Vagina (tissue), 2 donors: ENCODE data around the gene UMPS. TPM values are rescaled to one million over a fixed set of nuclear protein-coding genes. Genes with fewer than 3 reads are reported as not detected.

Experiments
- DNase-seq, 2 donors: peaks; one replicate each; pipeline ENCODE4 v3.0.0-alpha.2; 2017; ENCODE audit errors: extremely low spot score in 2 of 2
- H3K27ac ChIP-seq: fragments of 200-600 bp; sonication (generic); one replicate; pipeline ENCODE4 v1.5.1; 2019
- H3K27me3 ChIP-seq: fragments of 200-600 bp; sonication (generic); one replicate; pipeline ENCODE4 v1.5.1; 2019
- H3K36me3 ChIP-seq, 2 donors: fragments of 200-600 bp; sonication (generic); one replicate each; pipeline ENCODE4 v1.5.1; 2017 to 2019
- H3K4me1 ChIP-seq: fragments of 200-600 bp; sonication (generic); one replicate; pipeline ENCODE4 v1.5.1; 2019
- H3K4me3 ChIP-seq, 2 donors: fragments of 200-600 bp; sonication (generic); 1 replicate in 1 of 2; 2 replicates in 1 of 2; pipeline ENCODE4 v1.5.1; 2016 to 2019
- H3K9me3 ChIP-seq: fragments of 200-600 bp; sonication (generic); one replicate; pipeline ENCODE4 v1.5.1; 2019
- CTCF ChIP-seq, 3 experiments: fragments of 450-650 bp in 2 of 3; fragments of 200-600 bp in 1 of 3; sonication (generic) in 1 of 3; IDR thresholded peaks; one replicate each; pipeline ENCODE4 v1.5.1; 2017 to 2019; ENCODE audit warnings: antibody characterized with exemption in 3 of 3, mild to moderate bottlenecking in 2 of 3, moderate library complexity in 2 of 3
- POLR2A ChIP-seq, 2 donors: fragments of 450-650 bp; IDR thresholded peaks; one replicate each; pipeline ENCODE4 v1.6.1; 2017; ENCODE audit warnings: antibody characterized with exemption in 2 of 2, mild to moderate bottlenecking in 2 of 2, moderate library complexity in 2 of 2
- POLR2AphosphoS5 ChIP-seq, 2 donors: sonication (generic); formaldehyde crosslinking; IDR thresholded peaks; one replicate each; pipeline ENCODE4 v1.9.0; 2017; ENCODE audit warnings: antibody characterized with exemption in 2 of 2, mild to moderate bottlenecking in 2 of 2, low read depth in 1 of 2; ENCODE audit not compliant: insufficient read depth in 1 of 2
- intact Hi-C: fragments of 100-400 bp; cut with DNase I; formaldehyde crosslinking; loops from one replicate; pipeline ENCODE4 v1.15.1; 2023
- total RNA-seq: library from RNA; depleted of rRNA; stranded (reverse); fragments of >200 nt; gene quantifications from one replicate; pipeline ENCODE4 v1.2.3, GENCODE V29; 2016

The UMPS gene
- total RNA-seq, 1 donor from 2014 or later = 13.3 TPM

DNA sequence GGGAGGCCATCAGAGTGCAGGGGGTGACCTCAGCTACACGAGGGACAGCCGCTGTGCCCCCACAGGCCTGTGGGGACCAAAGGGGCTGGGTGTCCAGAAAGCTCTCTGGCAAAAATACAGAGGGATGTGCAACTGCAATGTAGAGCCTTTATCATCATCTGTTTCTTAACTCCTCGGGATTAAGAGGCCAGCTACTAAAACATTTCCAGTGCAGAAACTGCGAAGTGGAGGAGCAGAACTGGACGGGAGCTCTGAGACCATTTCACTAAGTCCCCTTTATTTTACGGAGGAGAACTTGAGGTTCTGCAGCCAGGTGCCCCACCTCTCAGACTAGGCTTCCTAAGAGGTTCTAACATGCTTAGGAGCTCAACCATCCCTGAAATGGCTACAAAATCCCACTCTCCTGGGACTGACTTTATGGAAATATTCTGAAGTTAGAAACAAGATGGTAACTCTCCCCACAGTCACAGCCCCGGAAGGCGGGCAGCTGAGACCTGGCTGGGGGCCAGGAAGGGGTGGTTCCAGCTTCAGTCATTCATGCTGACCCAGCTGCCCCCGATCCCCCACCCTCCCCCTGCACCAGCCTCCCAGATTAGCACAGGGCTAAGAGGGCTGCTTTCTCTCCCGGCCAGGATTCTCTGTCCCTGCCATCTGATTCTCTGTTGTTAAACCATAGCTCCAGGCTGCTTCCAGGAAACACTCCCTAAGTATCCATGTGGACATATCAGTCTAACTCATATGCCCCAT, 40.3 kb downstream of the UMPS start:
- DNase-seq = no peak
- Histone ChIP-seq H3K4me3 (no peak overlapping the region), H3K9me3 (no peaks in the 10 kb centered on the region), H3K27ac (peak overlapping the region; percentile 50), H3K4me1 (peaks cover 49% of the 10 kb centered on the region), H3K27me3 (no peaks in the 10 kb centered on the region), H3K36me3 (peaks cover 0 to 43% of the 10 kb centered on the region in 2 donors)
- TF ChIP-seq CTCF (IDR thresholded peaks at IDR 0.05) (no peak), POLR2AphosphoS5 (IDR thresholded peaks at IDR 0.05; ENCODE audit: insufficient read depth in 1 of 2, low read depth in 1 of 2) (no peak), POLR2A (IDR thresholded peaks at IDR 0.05) (no peak)
- intact Hi-C loops = loop anchor here (5.0 kb wide), 1 partner anchor 127 kb away; no protein-coding TSS in a partner anchor

- intact Hi-C loops = loop anchor here (5.0 kb wide), 1 partner anchor 126 kb away; no protein-coding TSS in a partner anchor
- no peak for TF ChIP-seq POLR2A (IDR thresholded peaks at IDR 0.05)
- no peak for TF ChIP-seq CTCF (IDR thresholded peaks at IDR 0.05)
- TF ChIP-seq POLR2AphosphoS5 (IDR thresholded peaks at IDR 0.05; ENCODE audit: insufficient read depth in 1 of 2, low read depth in 1 of 2) = no peak
- H3K4me1 ChIP-seq = peaks cover 49% of the 10 kb centered on the region
- H3K27me3 ChIP-seq = no peaks in the 10 kb centered on the region
- H3K4me3 ChIP-seq = no peak overlapping the region
- peak overlapping the region; percentile 50 for H3K27ac ChIP-seq
- peaks cover 0 to 38% of the 10 kb centered on the region in 2 donors for H3K36me3 ChIP-seq
- H3K9me3 ChIP-seq = no peaks in the 10 kb centered on the region
- no peak for DNase-seq
Measured at GRCh38 chr3:124771083-124771445, 40.8 kb downstream of the UMPS start.

GRCh38 chr3:124772081-124772831, 42.0 kb downstream of the UMPS start:
- H3K27ac ChIP-seq = peak overlapping the region; percentile 71
- no peak for DNase-seq
- H3K36me3 ChIP-seq = peaks cover 0 to 26% of the 10 kb centered on the region in 2 donors
- peaks cover 49% of the 10 kb centered on the region for H3K4me1 ChIP-seq
- no peaks in the 10 kb centered on the region for H3K9me3 ChIP-seq
- no peak overlapping the region for H3K4me3 ChIP-seq
- TF ChIP-seq POLR2AphosphoS5 (IDR thresholded peaks at IDR 0.05; ENCODE audit: insufficient read depth in 1 of 2, low read depth in 1 of 2) = peak; percentile 20 to 67
- TF ChIP-seq CTCF (IDR thresholded peaks at IDR 0.05) = no peak
- intact Hi-C loops = loop anchor here (5.0 kb wide), 1 partner anchor 125 kb away; no protein-coding TSS in a partner anchor
- H3K27me3 ChIP-seq = no peaks in the 10 kb centered on the region

GRCh38 chr3:124773351-124774326, 43.4 kb downstream of the UMPS start:
- DNase-seq = no peak
- intact Hi-C loops = loop anchor here (5.0 kb wide), 1 partner anchor 124 kb away; no protein-coding TSS in a partner anchor
- H3K27ac ChIP-seq = peak overlapping the region; percentile 71
- TF ChIP-seq POLR2AphosphoS5 (IDR thresholded peaks at IDR 0.05; ENCODE audit: insufficient read depth in 1 of 2, low read depth in 1 of 2) = no peak
- TF ChIP-seq CTCF (IDR thresholded peaks at IDR 0.05) = no peak
- no peak for TF ChIP-seq POLR2A (IDR thresholded peaks at IDR 0.05)
- H3K27me3 ChIP-seq = no peaks in the 10 kb centered on the region
- H3K4me1 ChIP-seq = peaks cover 62% of the 10 kb centered on the region
- H3K36me3 ChIP-seq = peaks cover 0 to 15% of the 10 kb centered on the region in 2 donors
- no peak overlapping the region for H3K4me3 ChIP-seq
- H3K9me3 ChIP-seq = no peaks in the 10 kb centered on the region
